ENCODE data around the gene SPTLC1. TPM values are rescaled to one million over a fixed set of nuclear protein-coding genes. Genes with fewer than 3 reads are reported as not detected.
"Not testable (repeated sequence)": the region's sequence is repeated elsewhere in the genome, so short reads cannot be mapped to it uniquely, and the experiment has no call there.

Gene SPTLC1
- total RNA-seq, 1 donor from 2014 or later = 26.1 TPM

DNA sequence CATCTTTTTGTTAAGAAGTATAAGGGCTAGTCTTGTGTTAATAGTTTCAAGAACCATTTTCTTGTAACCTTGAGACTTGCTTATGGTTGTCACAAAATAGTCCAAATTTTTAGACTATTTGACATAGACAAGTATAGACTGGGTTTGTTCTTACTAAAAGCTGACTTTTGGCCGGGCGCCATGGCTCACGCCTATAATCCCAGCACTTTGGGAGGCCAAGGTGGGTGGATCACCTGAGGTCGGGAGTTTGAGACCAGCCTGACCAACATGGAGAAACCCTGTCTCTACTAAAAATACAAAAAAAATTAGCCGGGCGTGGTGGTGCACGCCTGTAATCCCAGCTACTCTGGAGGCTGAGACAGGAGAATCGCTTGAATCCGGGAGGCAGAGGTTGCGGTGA lies 113.3 kb downstream of the SPTLC1 start:
- intact Hi-C loops (cut with DNase I); DNase-seq (ENCODE audit: low spot score): not testable (repeated sequence)

DNA sequence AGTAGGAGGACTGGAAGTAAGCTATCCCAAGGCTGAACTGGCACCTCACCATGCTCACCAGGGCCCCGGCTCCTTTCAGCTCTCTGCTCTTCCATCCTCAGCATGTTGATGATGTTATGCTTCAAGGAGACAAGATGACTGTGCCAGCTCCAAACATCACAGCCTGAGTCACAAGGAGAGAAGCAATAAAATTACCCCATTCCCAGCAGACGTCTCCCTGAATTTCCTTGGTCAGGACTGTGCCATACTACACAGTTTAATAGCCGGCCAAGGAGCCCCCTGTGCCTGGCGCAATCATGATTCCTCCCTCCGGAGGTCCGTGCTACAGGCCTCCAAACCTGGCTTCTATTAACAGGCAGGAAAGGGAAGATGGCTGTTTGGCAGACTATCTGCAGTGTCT lies 114.0 kb downstream of the SPTLC1 start:
- intact Hi-C loops (cut with DNase I) = no loop called here
- DNase-seq (ENCODE audit: low spot score) = no peak

DNA sequence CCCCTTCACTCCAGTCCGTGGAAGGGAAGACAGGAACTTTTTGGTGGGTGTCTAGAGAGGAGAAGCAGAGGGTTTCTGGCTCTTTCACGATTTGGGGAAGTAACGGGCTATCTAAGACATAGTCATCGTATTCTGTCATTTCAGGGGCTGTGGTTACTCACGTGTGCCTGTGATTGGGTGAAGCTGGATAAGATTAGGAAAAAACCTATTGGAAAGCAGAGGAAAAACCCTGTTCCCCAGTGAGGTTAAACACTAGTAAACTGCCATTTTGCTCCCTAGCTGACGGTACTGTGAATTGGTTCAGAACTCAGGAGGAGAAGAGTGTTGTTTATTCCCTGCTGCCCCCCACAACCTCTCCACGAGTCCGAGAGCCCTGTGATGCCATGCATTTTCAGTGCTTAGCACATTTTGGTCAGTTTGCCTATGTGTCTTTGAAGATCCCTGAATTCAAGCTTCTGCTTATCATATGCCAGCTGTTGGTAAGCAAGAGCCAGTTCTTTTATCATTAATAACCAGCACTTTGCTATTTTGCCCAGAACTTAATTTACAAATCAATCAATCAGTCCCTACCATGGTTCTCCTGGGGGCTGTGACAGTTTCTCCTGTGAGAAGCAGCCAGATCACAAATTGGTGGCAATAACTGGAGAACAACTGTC lies 120.1 kb downstream of the SPTLC1 start:
- no peak for DNase-seq (ENCODE audit: low spot score)
- intact Hi-C loops (cut with DNase I) = no loop called here

DNA sequence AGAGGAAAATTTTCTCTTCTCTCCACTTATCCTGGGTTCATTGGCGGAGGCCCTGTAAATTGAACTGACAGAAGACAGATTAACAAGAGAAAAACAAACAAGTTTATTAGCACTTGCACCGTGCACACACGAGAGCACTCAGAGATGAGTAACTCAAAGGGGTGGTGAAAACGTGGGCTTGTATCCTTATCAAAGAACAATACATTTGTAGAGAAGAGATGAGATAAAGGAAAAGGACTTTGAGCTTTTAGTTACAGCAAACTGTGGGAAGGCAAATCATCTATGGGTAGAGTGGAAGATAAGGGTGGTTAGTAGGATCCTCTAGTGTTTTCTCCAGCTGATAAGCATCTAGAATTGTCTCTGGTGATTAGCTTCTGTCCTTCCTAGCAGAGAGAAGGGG lies 120.8 kb downstream of the SPTLC1 start:
- no peak for DNase-seq (ENCODE audit: low spot score)
- intact Hi-C loops (cut with DNase I) = no loop called here

DNA sequence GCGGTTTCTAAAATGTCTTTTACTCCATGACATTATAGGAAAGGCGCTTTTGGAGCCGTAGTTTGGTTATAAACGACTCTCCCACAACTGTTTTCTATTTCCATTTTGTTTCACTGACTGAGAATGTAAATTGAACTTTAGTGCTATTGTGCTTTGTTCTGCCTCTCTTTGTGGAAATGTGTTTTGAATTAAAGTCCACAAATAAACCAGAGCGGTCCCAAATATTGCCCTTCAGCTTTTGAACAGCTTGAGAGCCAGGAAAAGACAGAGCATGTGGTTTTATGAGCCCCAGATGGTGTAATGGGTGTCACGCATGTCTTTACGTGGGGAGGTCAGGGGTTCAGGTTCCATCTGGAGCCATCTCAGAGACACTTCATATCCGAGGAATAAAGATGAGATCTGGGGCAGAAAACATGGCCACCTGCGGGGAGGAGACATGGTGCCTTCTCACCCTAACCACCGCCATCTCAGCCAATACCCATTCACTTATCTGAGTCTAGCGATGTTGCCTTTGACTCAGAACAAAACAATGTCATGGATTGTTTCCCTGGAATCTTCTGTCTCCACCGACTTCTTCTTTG lies 122.7 kb downstream of the SPTLC1 start:
- no peak for DNase-seq (ENCODE audit: low spot score)
- intact Hi-C loops (cut with DNase I) = no loop called here

DNA sequence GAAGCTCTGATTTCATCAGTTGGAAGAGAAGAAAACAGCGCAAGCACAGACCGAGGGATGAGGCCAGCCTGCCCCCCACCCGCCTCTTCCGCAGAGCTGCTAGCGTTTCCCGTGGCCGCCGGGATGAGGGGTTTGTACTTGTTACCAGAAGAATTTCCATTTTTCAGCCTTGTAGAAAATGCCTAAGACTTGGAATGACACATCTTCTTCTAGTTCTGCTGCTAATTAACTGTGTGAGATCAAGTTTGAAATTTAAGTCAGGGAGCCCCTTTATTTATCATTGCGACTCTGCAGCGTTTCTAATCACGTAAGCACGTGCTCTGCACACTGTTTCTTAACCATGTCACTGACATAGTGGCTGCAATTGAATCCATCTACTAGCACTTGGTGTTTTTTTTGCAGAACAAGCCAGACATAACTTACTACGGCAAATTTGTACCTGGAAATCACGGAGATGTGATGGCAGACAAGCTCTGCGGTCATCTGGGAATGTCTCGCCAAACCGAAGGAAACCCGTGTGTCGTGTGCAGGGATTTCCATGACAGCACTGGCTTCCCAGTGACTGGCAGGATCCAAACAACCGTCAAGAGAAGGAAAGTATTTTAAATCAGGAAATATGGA lies 123.4 kb downstream of the SPTLC1 start:
- no peak for DNase-seq (ENCODE audit: low spot score)
- intact Hi-C loops (cut with DNase I) = no loop called here

DNA sequence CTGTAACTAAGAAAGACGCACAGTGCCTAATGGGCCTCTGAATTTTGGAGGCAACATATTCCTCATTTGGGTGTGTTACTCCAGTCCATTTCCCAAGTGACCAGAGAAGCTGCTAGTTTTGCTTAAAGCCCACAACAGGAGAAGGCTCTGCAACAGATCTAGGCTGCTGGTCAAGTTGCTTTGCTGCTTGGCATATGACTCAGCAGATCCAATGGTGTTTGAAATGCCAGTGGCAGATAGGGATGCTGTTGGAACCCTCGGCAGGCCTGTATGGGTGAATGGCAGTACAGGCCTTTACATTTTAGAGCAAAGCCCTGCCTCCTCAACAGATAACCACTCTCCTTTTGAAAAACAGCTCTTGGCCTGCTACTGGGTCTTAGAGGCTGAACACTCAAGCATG lies 129.0 kb downstream of the SPTLC1 start:
- intact Hi-C loops (cut with DNase I) = no loop called here

DNA sequence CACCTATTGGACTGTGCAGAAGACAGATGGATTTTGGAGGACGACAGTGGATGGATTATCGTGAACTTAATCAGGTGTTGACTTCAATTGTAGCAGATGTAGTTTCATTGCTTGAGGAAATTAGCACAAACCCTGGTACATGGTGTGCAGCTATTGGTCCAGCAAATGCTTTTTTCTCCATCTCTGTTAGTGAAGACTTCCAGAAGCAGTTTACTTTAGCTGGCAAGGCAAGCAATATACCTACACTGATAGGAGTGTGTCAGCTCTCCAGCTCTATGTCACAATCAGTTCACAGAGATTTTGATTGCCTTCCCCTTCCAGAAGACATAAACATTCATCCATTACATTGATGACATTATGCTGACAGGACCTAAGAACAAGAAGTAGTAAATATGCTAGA lies 129.5 kb downstream of the SPTLC1 start:
- DNase-seq (ENCODE audit: low spot score) = no peak
- intact Hi-C loops (cut with DNase I) = no loop called here

More for the DNA sequence above, 129.0 kb downstream of the SPTLC1 start:
- DNase-seq (ENCODE audit: low spot score) = no peak

Other genes with a start within 250 kb of the SPTLC1 start
- gene ROR2, start 165.2 kb downstream of the SPTLC1 start, total RNA-seq = 0.65 TPM
- gene IARS1, start 178.3 kb upstream of the SPTLC1 start, total RNA-seq = 69.5 TPM
- 15.6 TPM for gene NOL8, start 209.9 kb upstream of the SPTLC1 start, total RNA-seq
- gene CENPP, start 210.5 kb upstream of the SPTLC1 start, total RNA-seq = 3.5 TPM